Kidney (tissue), 14 donors: ENCODE data around the gene RPS5. TPM values are rescaled to one million over a fixed set of nuclear protein-coding genes. Genes with fewer than 3 reads are reported as not detected.

Experiments used
- DNase-seq, 5 donors: peaks; one replicate each; pipeline ENCODE4 v3.0.0-alpha.2; 2013 to 2020
- FAIRE-seq: peaks from 2 replicates; lab custom pipeline; 2012; peaks lifted over from hg19 to GRCh38; lab: Jason Lieb, UNC
- H3K27ac ChIP-seq, 2 donors: one replicate each; pipeline ENCODE4 v1.7.0; 2013; ENCODE audit warnings: low read depth in 2 of 2, low read length in 2 of 2, inconsistent platforms in 1 of 2
- H3K27me3 ChIP-seq: one replicate; pipeline ENCODE4 v1.7.1; 2013; ENCODE audit warnings: low read length, inconsistent platforms; ENCODE audit not compliant: control insufficient read depth, insufficient read depth
- H3K36me3 ChIP-seq, 3 donors: one replicate each; pipeline versions ENCODE4 v1.7.0 to v1.7.1; 2013; ENCODE audit warnings: low read length in 3 of 3, control low read depth in 1 of 3, inconsistent platforms in 1 of 3; ENCODE audit not compliant: insufficient read depth in 3 of 3, control insufficient read depth in 2 of 3
- H3K4me1 ChIP-seq, 3 donors: one replicate each; pipeline versions ENCODE4 v1.7.0 to v1.7.1; 2013; ENCODE audit warnings: low read length in 3 of 3, inconsistent platforms in 1 of 3, low read depth in 1 of 3; ENCODE audit not compliant: control insufficient read depth in 2 of 3, insufficient read depth in 2 of 3
- H3K4me3 ChIP-seq, 3 donors: one replicate each; pipeline versions ENCODE4 v1.7.0 to v1.8.1; 2013; ENCODE audit warnings: low read length in 3 of 3, control low read depth in 1 of 3, inconsistent platforms in 1 of 3
- H3K9ac ChIP-seq, 3 donors: one replicate each; pipeline versions ENCODE4 v1.7.0 to v1.7.1; 2013; ENCODE audit warnings: low read length in 3 of 3, control low read depth in 1 of 3, inconsistent platforms in 1 of 3
- H3K9me3 ChIP-seq, 3 donors: one replicate each; pipeline versions ENCODE4 v1.7.0 to v1.7.1; 2013; ENCODE audit warnings: low read length in 3 of 3, control low read depth in 1 of 3, inconsistent platforms in 1 of 3; ENCODE audit not compliant: control insufficient read depth in 2 of 3, insufficient read depth in 1 of 3
- CTCF ChIP-seq: IDR thresholded peaks from 3 replicates; pipeline ENCODE4 v1.5.1; 2012; ENCODE audit warnings: mild to moderate bottlenecking, moderate library complexity, borderline replicate concordance; ENCODE audit not compliant: insufficient read depth; ENCODE audit errors: extremely low read depth
- intact Hi-C: fragments of 100-400 bp; cut with DNase I; formaldehyde crosslinking; loops from one replicate; pipeline ENCODE4 v1.11.1; 2022
- polyA plus RNA-seq: library from polyadenylated mRNA; stranded (reverse); fragments of 350-450 nt; fragmentation: Illumina TruSeq; extraction: RNeasy Lipid Tissue Mini Kit (QIAGEN cat#74804); gene quantifications from one replicate; pipeline ENCODE4 v1.2.3, GENCODE V29; 2014; ENCODE audit warnings: low read depth, low replicate concordance; ENCODE audit not compliant: insufficient read depth
- total RNA-seq: library from RNA; stranded (reverse); fragmentation: NEBNext Ultra II Directional; extraction: Animal tissue kit (Norgen Biotek cat#: 25700); gene quantifications from one replicate; pipeline ENCODE4 v1.2.1, GENCODE V29; 2021
- donor health status: control.
- donor health status: control.
- donor health status: control.
- donor health status: control.
- donor health status: control.
- donor health status: DM: yes; HTN: yes; CAD: no.
- donor health status: Normal renal cell carcinoma (clear cell type).

The RPS5 gene
- total and polyA plus RNA-seq, 2 donors from 2014 or later = 802 to 929 TPM

DNA sequence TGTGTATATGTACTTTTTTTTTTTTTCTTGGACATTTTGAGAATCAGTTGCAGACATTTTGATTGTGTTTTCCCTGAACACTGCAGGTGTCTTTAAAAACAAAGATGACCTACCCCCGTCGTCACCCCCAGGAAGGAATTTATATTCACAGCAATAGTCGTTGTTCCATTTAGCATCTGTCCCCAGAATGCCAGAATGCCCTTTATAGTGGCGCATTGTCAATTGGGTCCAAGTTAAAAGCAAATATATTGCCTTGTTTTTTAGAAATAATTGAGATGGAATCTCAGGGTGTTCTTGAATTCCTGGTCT, 6.6 kb downstream of the RPS5 start:
- FAIRE-seq = no peak
- H3K4me3 ChIP-seq = no peak overlapping the region
- peaks cover 0 to 2% (median 0%) of the 10 kb centered on the region in 3 donors for H3K4me1 ChIP-seq
- DNase-seq = no peak
- no peak for TF ChIP-seq CTCF
- intact Hi-C loops = no loop called here
- no peaks in the 10 kb centered on the region for H3K9me3 ChIP-seq
- no peak overlapping the region for H3K9ac ChIP-seq
- H3K27ac ChIP-seq = no peak overlapping the region
- H3K27me3 ChIP-seq = peaks cover 2% of the 10 kb centered on the region
- peaks cover 0 to 35% (median 13%) of the 10 kb centered on the region in 3 donors for H3K36me3 ChIP-seq

DNA sequence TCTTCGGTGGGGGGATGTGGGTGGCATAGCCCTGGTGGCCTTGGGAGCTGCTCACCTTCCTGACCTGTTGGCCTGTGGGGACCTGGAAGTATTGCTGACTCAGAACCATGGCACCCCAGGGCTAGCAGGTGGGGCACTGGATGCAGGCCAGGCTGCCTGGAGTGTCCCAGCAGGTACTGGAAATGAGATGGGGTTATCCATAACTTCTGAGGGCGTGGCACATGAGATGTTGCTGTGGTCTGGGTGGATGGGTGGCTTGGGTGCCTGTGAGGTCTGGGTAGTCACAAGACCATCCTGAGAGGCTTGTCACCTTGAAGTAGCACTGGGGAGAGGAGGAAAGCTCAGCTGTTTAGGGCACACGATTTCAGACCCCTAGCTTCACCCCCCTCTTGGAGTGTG, 7.8 kb downstream of the RPS5 start:
- FAIRE-seq = no peak
- DNase-seq = peak in 1 of 5 donors; percentile 58
- H3K9me3 ChIP-seq = no peaks in the 10 kb centered on the region
- no peak for TF ChIP-seq CTCF
- H3K4me1 ChIP-seq = peaks cover 0 to 2% (median 0%) of the 10 kb centered on the region in 3 donors
- no peak overlapping the region for H3K9ac ChIP-seq
- H3K27me3 ChIP-seq = peaks cover 2% of the 10 kb centered on the region
- no peak overlapping the region for H3K27ac ChIP-seq
- peaks cover 0 to 29% (median 13%) of the 10 kb centered on the region in 3 donors for H3K36me3 ChIP-seq
- no peak overlapping the region for H3K4me3 ChIP-seq
- intact Hi-C loops = no loop called here

DNA sequence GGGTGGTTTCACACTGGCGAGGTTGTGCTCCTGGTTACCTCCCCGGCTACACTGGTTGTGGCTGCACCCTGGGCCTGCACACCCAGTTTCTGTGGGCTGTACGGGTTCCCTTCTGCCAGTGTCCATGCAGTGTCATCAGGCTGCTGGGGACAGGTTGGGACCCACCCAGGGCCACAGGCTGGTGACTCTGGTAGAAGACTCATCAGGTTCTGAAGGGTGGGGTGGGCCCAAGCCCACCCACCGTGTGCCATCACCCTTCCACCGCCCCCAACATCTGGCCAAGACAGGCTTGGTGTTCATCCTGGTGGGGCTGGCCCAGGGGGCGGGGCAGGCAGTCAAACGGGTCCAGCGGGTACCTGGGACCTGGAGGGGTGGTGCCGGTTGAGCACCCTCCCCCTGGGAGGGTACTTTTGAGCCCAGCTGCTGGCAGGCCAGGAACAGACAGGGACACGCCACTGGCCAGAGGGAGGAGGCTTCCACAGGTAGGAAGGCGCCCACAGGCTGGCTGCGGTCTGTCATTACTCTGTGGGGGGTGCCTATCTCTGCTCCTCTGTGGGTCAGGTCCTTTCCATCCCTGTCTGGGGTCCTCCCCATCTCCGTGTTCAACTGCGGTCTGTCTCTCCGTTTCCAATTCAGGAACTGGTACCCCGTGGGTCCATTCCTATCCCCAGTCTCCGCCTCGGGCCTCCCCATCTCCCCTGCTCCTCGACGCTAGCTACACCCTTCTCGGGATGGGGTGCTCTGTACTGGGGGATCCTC, 8.3 kb downstream of the RPS5 start, which contains the start of gene RNF225:
Gene RNF225 (plus strand): TSS at position 437 of the 759 bp plus-strand sequence. CDS start 434 bp downstream, outside the sequence.
- DNase-seq = peak in 2 of 5 donors; percentile 61 to 80
- intact Hi-C loops = no loop called here
- no peak within 1 kb of the TSS for H3K9ac ChIP-seq

More for the DNA sequence above, 8.3 kb downstream of the RPS5 start, which contains the start of gene RNF225:
- FAIRE-seq = no peak
- Histone ChIP-seq H3K9me3 (no peaks in the 10 kb centered on the region), H3K27ac (no peak within 1 kb of the TSS), H3K36me3 (peaks cover 0 to 29% (median 13%) of the 10 kb centered on the region in 3 donors), H3K27me3 (peaks cover 2% of the 10 kb centered on the region), H3K4me3 (no peak within 1 kb of the TSS), H3K4me1 (peaks cover 0 to 4% (median 2%) of the 10 kb centered on the region in 3 donors)
- TF ChIP-seq CTCF = no peak
